MCF 10A (cell line): Measurements from ENCODE around the gene CTAGE1. TPM values are rescaled to one million over a fixed set of nuclear protein-coding genes. Genes with fewer than 3 reads are reported as not detected.

Source experiments
- BruUV-seq: library from RNA; stranded (reverse); fragments of 400-500 nt; replicated peaks from 2 replicates; lab custom pipeline; 2021; lab: Mats Ljungman, UMichigan
- CTCF ChIA-PET: fragments of 300-600 bp; sonication (Branson Sonifier 250); formaldehyde crosslinking; extraction: SDS; loops from one replicate; lab custom pipeline; 2021; ENCODE audit warnings: antibody characterized with exemption, inconsistent platforms; lab: Yijun Ruan, JAX
- POLR2A ChIA-PET: fragments of 300-600, 350-650 bp; sonication (Branson Sonifier 250); formaldehyde crosslinking; extraction: SDS; loops from one replicate; lab custom pipeline; 2020; ENCODE audit warnings: antibody characterized with exemption, inconsistent platforms; lab: Yijun Ruan, JAX
- DNase-seq: peaks from one replicate; pipeline ENCODE4 v3.0.0-alpha.2; 2018; ENCODE audit not compliant: unreplicated experiment
- H3K27ac Mint-ChIP-seq: one replicate; pipeline ENCODE4 v1.8.0; 2022; ENCODE audit warnings: mild to moderate bottlenecking, low read depth, mixed read lengths; ENCODE audit not compliant: unreplicated experiment
- H3K27me3 Mint-ChIP-seq: one replicate; pipeline ENCODE4 v1.8.0; 2022; ENCODE audit warnings: mixed read lengths; ENCODE audit not compliant: insufficient read depth, unreplicated experiment
- H3K36me3 Mint-ChIP-seq: one replicate; pipeline ENCODE4 v1.8.0; 2022; ENCODE audit warnings: mild to moderate bottlenecking, moderate library complexity, mixed read lengths; ENCODE audit not compliant: insufficient read depth, unreplicated experiment
- H3K4me1 Mint-ChIP-seq: one replicate; pipeline ENCODE4 v1.8.0; 2022; ENCODE audit warnings: mixed read lengths; ENCODE audit not compliant: insufficient read depth, unreplicated experiment
- H3K4me3 Mint-ChIP-seq: one replicate; pipeline ENCODE4 v1.8.0; 2022; ENCODE audit warnings: mild to moderate bottlenecking, moderate library complexity, mixed read lengths; ENCODE audit not compliant: unreplicated experiment
- H3K9me3 Mint-ChIP-seq: one replicate; pipeline ENCODE4 v1.8.0; 2022; ENCODE audit warnings: mixed read lengths; ENCODE audit not compliant: unreplicated experiment
- CTCF ChIP-seq: fragments of 200-600 bp; IDR thresholded peaks from one replicate; pipeline ENCODE4 v1.8.0; 2022; ENCODE audit warnings: antibody characterized with exemption, mild to moderate bottlenecking; ENCODE audit not compliant: unreplicated experiment
- intact Hi-C: fragments of 100-400 bp; cut with micrococcal nuclease; formaldehyde crosslinking; loops from 2 replicates; pipeline ENCODE4 v1.14.1; 2022
- total RNA-seq: library from RNA; stranded (reverse); gene quantifications from 2 replicates; pipeline ENCODE4 v1.2.3, GENCODE V29; 2022

CTAGE1 gene
- total RNA-seq, 1 experiment from 2014 or later, result not detected

- BruUV-seq, result no TSS peak
- CTCF ChIA-PET, result no interaction called here
These were observed 30.1 kb upstream of the CTAGE1 start for GRCh38 chr18:22447792-22448191.

GRCh38 chr18:22446911-22447310, 29.2 kb upstream of the CTAGE1 start:
- DNase-seq, result no peak
- Mint-ChIP-seq H3K4me3 (no peak overlapping the region), H3K4me1 (no peaks in the 10 kb centered on the region), H3K27me3 (no peaks in the 10 kb centered on the region), H3K36me3 (no peaks in the 10 kb centered on the region), H3K27ac (no peak overlapping the region), H3K9me3 (peaks cover 14% of the 10 kb centered on the region)
- ChIA-PET CTCF (no interaction called here), POLR2A (no interaction called here)
- intact Hi-C loops, result no loop called here
- no TSS peak for BruUV-seq
- no peak for TF ChIP-seq CTCF

More at GRCh38 chr18:22447792-22448191, 30.1 kb upstream of the CTAGE1 start:
- H3K36me3 Mint-ChIP-seq, result no peaks in the 10 kb centered on the region
- H3K27ac Mint-ChIP-seq, result no peak overlapping the region
- H3K27me3 Mint-ChIP-seq, result no peaks in the 10 kb centered on the region
- DNase-seq, result no peak
- intact Hi-C loops, result no loop called here
- H3K4me3 Mint-ChIP-seq, result no peak overlapping the region
- no peaks in the 10 kb centered on the region for H3K4me1 Mint-ChIP-seq
- POLR2A ChIA-PET, result interaction anchor here (0.7 kb wide), 1 partner anchor 12 kb away, joined by 3 read pairs; no protein-coding TSS in a partner anchor
- no peak for TF ChIP-seq CTCF
- H3K9me3 Mint-ChIP-seq, result peaks cover 9% of the 10 kb centered on the region

- no peak for DNase-seq
- TF ChIP-seq CTCF, result no peak
- POLR2A ChIA-PET, result no interaction called here
- Mint-ChIP-seq H3K36me3 (no peaks in the 10 kb centered on the region), H3K9me3 (peaks cover 16% of the 10 kb centered on the region), H3K27ac (no peak overlapping the region), H3K4me1 (no peaks in the 10 kb centered on the region), H3K27me3 (no peaks in the 10 kb centered on the region), H3K4me3 (no peak overlapping the region)
- CTCF ChIA-PET, result no interaction called here
- intact Hi-C loops, result no loop called here
- no TSS peak for BruUV-seq
These were observed 28.6 kb upstream of the CTAGE1 start for GRCh38 chr18:22446325-22446724.

GRCh38 chr18:22441638-22442037, 23.9 kb upstream of the CTAGE1 start:
- H3K27ac Mint-ChIP-seq, result no peak overlapping the region

More at GRCh38 chr18:22441638-22442037, 23.9 kb upstream of the CTAGE1 start:
- no peak for DNase-seq
- TF ChIP-seq CTCF, result no peak
- H3K9me3 Mint-ChIP-seq, result peaks cover 7% of the 10 kb centered on the region
- H3K4me1 Mint-ChIP-seq, result peaks cover 7% of the 10 kb centered on the region
- H3K4me3 Mint-ChIP-seq, result no peak overlapping the region
- intact Hi-C loops, result no loop called here
- no peaks in the 10 kb centered on the region for H3K36me3 Mint-ChIP-seq
- ChIA-PET POLR2A (interaction anchor here (0.7 kb wide), 1 partner anchor 24 kb away, joined by 5 read pairs; no protein-coding TSS in a partner anchor), CTCF (interaction anchor here (0.7 kb wide), 1 partner anchor 12 kb away, joined by 3 read pairs; no protein-coding TSS in a partner anchor)
- no TSS peak for BruUV-seq
- no peaks in the 10 kb centered on the region for H3K27me3 Mint-ChIP-seq
